Vagina (tissue), 2 donors: ENCODE results near the gene ZFAND2A. TPM values are rescaled to one million over a fixed set of nuclear protein-coding genes. Genes with fewer than 3 reads are reported as not detected.
"Not testable (repeated sequence)": the region's sequence is repeated elsewhere in the genome, so short reads cannot be mapped to it uniquely, and the experiment has no call there.

ENCODE experiments used
- DNase-seq, 2 donors: peaks; one replicate each; pipeline ENCODE4 v3.0.0-alpha.2; 2017; ENCODE audit errors: extremely low spot score in 2 of 2
- H3K27ac ChIP-seq: fragments of 200-600 bp; sonication (generic); one replicate; pipeline ENCODE4 v1.5.1; 2019
- H3K27me3 ChIP-seq: fragments of 200-600 bp; sonication (generic); one replicate; pipeline ENCODE4 v1.5.1; 2019
- H3K36me3 ChIP-seq, 2 donors: fragments of 200-600 bp; sonication (generic); one replicate each; pipeline ENCODE4 v1.5.1; 2017 to 2019
- H3K4me1 ChIP-seq: fragments of 200-600 bp; sonication (generic); one replicate; pipeline ENCODE4 v1.5.1; 2019
- H3K4me3 ChIP-seq, 2 donors: fragments of 200-600 bp; sonication (generic); 1 replicate in 1 of 2; 2 replicates in 1 of 2; pipeline ENCODE4 v1.5.1; 2016 to 2019
- H3K9me3 ChIP-seq: fragments of 200-600 bp; sonication (generic); one replicate; pipeline ENCODE4 v1.5.1; 2019
- CTCF ChIP-seq, 3 experiments: fragments of 450-650 bp in 2 of 3; fragments of 200-600 bp in 1 of 3; sonication (generic) in 1 of 3; IDR thresholded peaks; one replicate each; pipeline ENCODE4 v1.5.1; 2017 to 2019; ENCODE audit warnings: antibody characterized with exemption in 3 of 3, mild to moderate bottlenecking in 2 of 3, moderate library complexity in 2 of 3
- POLR2A ChIP-seq, 2 donors: fragments of 450-650 bp; IDR thresholded peaks; one replicate each; pipeline ENCODE4 v1.6.1; 2017; ENCODE audit warnings: antibody characterized with exemption in 2 of 2, mild to moderate bottlenecking in 2 of 2, moderate library complexity in 2 of 2
- POLR2AphosphoS5 ChIP-seq, 2 donors: sonication (generic); formaldehyde crosslinking; IDR thresholded peaks; one replicate each; pipeline ENCODE4 v1.9.0; 2017; ENCODE audit warnings: antibody characterized with exemption in 2 of 2, mild to moderate bottlenecking in 2 of 2, low read depth in 1 of 2; ENCODE audit not compliant: insufficient read depth in 1 of 2
- intact Hi-C: fragments of 100-400 bp; cut with DNase I; formaldehyde crosslinking; loops from one replicate; pipeline ENCODE4 v1.15.1; 2023
- total RNA-seq: library from RNA; depleted of rRNA; stranded (reverse); fragments of >200 nt; gene quantifications from one replicate; pipeline ENCODE4 v1.2.3, GENCODE V29; 2016

ZFAND2A gene
- total RNA-seq, 1 donor from 2014 or later, result 30.9 TPM

- intact Hi-C loops, result no loop called here
- no peak for TF ChIP-seq POLR2AphosphoS5 (IDR thresholded peaks at IDR 0.05; ENCODE audit: insufficient read depth in 1 of 2, low read depth in 1 of 2)
- no peak for TF ChIP-seq CTCF (IDR thresholded peaks at IDR 0.05)
- TF ChIP-seq POLR2A (IDR thresholded peaks at IDR 0.05), result no peak
- DNase-seq, result no peak
- H3K27me3 ChIP-seq, result peaks cover 4% of the 10 kb centered on the region
- H3K4me3 ChIP-seq, result no peak overlapping the region
- no peaks in the 10 kb centered on the region for H3K9me3 ChIP-seq
- H3K36me3 ChIP-seq, result no peaks in the 10 kb centered on the region
- peaks cover 7% of the 10 kb centered on the region for H3K4me1 ChIP-seq
- H3K27ac ChIP-seq, result no peak overlapping the region
These were observed 41.9 kb upstream of the ZFAND2A start for GRCh38 chr7:1201916-1202315.

DNA sequence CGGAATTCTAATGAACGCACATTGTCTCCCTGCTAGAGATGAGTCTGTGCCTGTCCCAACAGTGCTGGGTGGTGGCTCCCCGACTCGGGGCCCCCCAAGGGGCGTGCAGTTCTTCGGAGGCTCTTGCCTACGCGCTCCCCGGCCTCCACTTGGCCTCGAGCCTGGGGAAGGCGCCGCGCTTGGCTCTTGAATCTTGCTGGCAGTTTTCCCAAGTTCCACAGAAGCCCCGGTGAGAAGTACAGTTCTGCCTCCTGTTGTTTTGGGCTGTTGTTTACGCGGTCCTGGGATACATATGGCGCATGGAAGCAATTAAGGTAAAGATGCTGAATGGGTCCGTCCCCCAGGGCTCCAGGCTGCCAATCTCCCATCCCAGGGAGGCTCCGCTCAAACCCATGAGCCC is 40.0 kb upstream of the ZFAND2A start:
- Histone ChIP-seq H3K36me3 (no peaks in the 10 kb centered on the region), H3K27ac (no peak overlapping the region), H3K4me1 (peaks cover 7% of the 10 kb centered on the region), H3K27me3 (peaks cover 4% of the 10 kb centered on the region), H3K9me3 (no peaks in the 10 kb centered on the region), H3K4me3 (no peak overlapping the region)
- intact Hi-C loops, result no loop called here
- TF ChIP-seq POLR2AphosphoS5 (IDR thresholded peaks at IDR 0.05; ENCODE audit: insufficient read depth in 1 of 2, low read depth in 1 of 2) (no peak), POLR2A (IDR thresholded peaks at IDR 0.05) (no peak), CTCF (IDR thresholded peaks at IDR 0.05) (no peak)
- no peak for DNase-seq

DNA sequence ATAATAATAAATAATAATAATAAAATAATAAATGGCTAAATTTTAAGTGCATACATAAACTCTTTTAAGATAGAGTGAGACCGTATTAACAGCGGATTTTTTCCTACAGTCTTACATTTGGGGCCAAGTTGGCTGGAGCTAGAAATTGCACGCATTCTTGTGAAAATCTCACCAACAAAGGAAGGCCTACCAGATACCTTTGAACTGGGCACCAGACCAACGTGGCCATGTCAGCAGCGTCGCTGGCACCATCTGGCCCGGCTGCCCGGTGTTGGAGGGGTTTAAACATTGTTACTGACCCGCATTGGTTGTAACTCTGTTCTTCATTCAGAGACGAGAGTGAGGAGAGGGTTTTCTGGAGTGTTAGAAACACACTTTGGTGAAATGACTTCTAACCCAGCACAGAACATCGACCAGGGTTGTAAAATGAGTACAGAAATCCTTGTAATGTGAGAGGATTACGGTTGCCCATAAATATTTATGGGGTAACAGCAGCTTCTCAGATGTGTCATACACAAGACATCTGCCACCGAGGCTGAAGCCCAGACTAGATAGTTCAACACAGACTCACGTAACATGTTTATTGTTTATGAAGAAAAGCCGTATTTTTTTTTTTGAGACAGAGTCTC is 38.1 kb upstream of the ZFAND2A start:
- H3K27me3 ChIP-seq, result peaks cover 4% of the 10 kb centered on the region

DNA sequence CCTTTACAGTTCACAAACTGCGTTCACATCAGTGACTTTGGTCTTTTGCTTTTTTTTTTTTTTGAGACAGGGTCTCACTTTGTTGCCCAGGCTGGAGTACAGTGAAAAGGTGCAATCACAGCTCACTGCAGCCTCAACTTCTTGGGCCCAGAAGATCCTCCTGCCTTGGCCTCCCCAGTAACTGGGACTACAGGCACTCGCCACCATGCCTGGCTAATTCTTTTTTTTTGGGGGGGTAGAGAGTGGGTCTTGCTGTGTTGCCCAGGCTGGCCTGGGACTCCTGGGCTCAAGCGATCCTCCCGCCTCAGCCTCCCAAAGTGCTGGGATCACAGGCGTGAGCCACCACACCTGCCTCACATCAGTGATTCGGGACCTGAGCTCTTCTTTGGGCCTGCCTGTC is 37.0 kb upstream of the ZFAND2A start:
- Histone ChIP-seq H3K4me1 (peaks cover 7% of the 10 kb centered on the region), H3K9me3 (no peaks in the 10 kb centered on the region), H3K36me3 (no peaks in the 10 kb centered on the region), H3K27ac (no peak overlapping the region), H3K27me3 (peaks cover 4% of the 10 kb centered on the region), H3K4me3 (no peak overlapping the region)
- no peak for TF ChIP-seq POLR2AphosphoS5 (IDR thresholded peaks at IDR 0.05; ENCODE audit: insufficient read depth in 1 of 2, low read depth in 1 of 2)
- TF ChIP-seq CTCF (IDR thresholded peaks at IDR 0.05), result no peak
- no peak for TF ChIP-seq POLR2A (IDR thresholded peaks at IDR 0.05)
- intact Hi-C loops, result no loop called here
- DNase-seq, result no peak

More for the DNA sequence above, 38.1 kb upstream of the ZFAND2A start:
- Histone ChIP-seq H3K4me3 (no peak overlapping the region), H3K4me1 (peaks cover 7% of the 10 kb centered on the region), H3K36me3 (no peaks in the 10 kb centered on the region), H3K9me3 (no peaks in the 10 kb centered on the region), H3K27ac (no peak overlapping the region)
- TF ChIP-seq POLR2A (IDR thresholded peaks at IDR 0.05) (no peak), CTCF (IDR thresholded peaks at IDR 0.05) (no peak), POLR2AphosphoS5 (IDR thresholded peaks at IDR 0.05; ENCODE audit: insufficient read depth in 1 of 2, low read depth in 1 of 2) (no peak)
- intact Hi-C loops, result no loop called here
- DNase-seq, result no peak

DNA sequence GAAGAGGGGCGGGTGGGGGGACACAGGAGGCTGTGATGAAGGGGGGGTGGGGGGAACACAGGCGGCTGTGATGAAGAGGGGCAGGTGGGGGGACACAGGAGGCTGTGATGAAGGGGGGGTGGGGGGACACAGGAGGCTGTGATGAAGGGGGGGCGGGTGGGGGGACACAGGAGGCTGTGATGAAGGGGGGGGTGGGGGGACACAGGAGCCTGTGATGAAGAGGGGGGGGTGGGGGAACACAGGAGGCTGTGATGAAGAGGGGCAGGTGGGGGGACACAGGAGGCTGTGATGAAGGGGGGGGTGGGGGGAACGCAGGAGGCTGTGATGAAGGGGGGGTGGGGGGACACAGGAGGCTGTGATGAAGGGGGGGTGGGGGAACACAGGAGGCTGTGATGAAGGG is 36.4 kb upstream of the ZFAND2A start:
- H3K36me3 ChIP-seq, intact Hi-C loops, DNase-seq, H3K27me3 ChIP-seq, H3K4me3 ChIP-seq, H3K9me3 ChIP-seq, H3K4me1 ChIP-seq, H3K27ac ChIP-seq: not testable (repeated sequence)
